Fibroblast of pulmonary artery (primary cell): Measurements from ENCODE around the gene ZCCHC14.

Experiments used
- DNase-seq: peaks from one replicate; pipeline ENCODE4 v3.0.0-alpha.2; 2010; ENCODE audit warnings: low read depth
- H3K4me3 ChIP-seq: replicated peaks from 2 replicates; pipeline ENCODE4 v1.5.1; 2011; ENCODE audit warnings: low read depth, mild to moderate bottlenecking, control low read depth, low read length, moderate library complexity
- TF ChIP-seq, protein P1 (sequence below): IDR thresholded peaks from 2 replicates; pipeline ENCODE4 v1.5.1; 2011; ENCODE audit warnings: mild to moderate bottlenecking, control low read depth, low read length, inconsistent platforms; ENCODE audit errors: missing control alignments

The ZCCHC14 gene

DNA sequence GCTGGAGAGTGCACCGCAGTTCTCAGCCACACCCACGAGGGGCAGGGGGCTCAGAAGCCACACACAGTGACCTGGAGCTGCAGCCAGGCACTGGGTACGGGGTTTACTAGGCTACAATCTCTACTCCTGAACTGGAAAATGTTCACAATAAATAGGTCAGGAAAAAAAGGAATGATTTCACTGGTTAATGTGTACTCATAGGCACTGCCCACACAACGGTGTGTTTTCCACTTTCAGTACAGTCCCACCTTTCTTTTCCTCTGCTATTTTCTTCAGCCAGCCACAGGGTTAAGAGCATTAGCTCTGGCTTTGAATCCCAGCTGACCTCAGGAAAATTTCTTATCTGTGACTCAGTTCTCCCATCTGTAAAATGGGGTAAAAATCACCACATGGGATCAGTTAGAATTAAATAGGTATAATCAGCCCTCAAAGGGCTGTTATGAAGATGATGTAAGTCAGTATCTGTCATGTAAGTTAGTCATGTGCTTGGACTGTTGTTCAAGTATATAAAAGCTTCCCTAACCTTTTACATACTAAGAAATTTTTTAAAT is 35.7 kb downstream of the ZCCHC14 start:
- TF ChIP-seq, protein P1, sequence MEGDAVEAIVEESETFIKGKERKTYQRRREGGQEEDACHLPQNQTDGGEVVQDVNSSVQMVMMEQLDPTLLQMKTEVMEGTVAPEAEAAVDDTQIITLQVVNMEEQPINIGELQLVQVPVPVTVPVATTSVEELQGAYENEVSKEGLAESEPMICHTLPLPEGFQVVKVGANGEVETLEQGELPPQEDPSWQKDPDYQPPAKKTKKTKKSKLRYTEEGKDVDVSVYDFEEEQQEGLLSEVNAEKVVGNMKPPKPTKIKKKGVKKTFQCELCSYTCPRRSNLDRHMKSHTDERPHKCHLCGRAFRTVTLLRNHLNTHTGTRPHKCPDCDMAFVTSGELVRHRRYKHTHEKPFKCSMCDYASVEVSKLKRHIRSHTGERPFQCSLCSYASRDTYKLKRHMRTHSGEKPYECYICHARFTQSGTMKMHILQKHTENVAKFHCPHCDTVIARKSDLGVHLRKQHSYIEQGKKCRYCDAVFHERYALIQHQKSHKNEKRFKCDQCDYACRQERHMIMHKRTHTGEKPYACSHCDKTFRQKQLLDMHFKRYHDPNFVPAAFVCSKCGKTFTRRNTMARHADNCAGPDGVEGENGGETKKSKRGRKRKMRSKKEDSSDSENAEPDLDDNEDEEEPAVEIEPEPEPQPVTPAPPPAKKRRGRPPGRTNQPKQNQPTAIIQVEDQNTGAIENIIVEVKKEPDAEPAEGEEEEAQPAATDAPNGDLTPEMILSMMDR: no peak
- DNase-seq: peak; percentile 26
- H3K4me3 ChIP-seq: no peak overlapping the region

DNA sequence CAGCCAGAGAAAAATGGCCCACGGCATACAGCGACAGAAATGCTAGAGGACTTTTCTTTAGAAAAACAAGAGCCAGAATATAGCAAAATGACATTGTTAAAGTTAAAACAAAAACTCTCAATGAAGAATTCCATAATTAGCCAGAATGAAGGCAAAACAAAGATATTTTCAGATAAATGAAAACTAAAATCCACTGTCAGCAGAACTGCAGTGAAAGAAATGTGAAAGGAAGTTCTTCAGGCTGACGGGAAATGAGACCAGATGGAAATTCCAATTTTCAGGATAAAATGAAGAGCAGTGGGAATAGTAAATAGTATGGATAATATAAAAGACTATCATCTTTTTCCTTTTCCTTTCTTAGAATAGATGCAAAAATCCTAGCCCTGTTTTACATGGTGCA is 38.4 kb downstream of the ZCCHC14 start:
- TF ChIP-seq, protein P1: no peak

DNA sequence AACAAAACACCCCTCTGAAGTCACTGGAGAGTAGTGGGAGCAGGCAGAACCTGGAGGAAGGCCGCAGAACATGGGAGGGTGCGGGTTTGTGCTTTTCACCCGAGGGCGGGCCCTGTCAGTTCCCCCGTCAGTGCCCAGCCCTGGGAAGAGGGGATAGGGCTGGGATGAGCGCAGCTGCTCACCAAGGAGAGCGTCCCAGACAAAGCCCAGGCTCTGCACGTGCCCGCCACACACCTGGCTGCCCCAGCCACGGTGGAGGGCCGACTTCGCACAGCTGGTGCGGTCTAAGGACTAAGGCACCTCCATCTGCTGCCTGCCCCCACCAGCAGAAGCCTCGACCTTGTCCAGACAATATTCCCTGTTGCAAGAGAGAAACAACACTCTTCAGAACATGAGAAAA is 39.5 kb downstream of the ZCCHC14 start:
- no peak overlapping the region for H3K4me3 ChIP-seq
- DNase-seq: no peak
- TF ChIP-seq, protein P1: no peak

More for the DNA sequence above, 38.4 kb downstream of the ZCCHC14 start:
- no peak for DNase-seq
- H3K4me3 ChIP-seq: no peak overlapping the region

DNA sequence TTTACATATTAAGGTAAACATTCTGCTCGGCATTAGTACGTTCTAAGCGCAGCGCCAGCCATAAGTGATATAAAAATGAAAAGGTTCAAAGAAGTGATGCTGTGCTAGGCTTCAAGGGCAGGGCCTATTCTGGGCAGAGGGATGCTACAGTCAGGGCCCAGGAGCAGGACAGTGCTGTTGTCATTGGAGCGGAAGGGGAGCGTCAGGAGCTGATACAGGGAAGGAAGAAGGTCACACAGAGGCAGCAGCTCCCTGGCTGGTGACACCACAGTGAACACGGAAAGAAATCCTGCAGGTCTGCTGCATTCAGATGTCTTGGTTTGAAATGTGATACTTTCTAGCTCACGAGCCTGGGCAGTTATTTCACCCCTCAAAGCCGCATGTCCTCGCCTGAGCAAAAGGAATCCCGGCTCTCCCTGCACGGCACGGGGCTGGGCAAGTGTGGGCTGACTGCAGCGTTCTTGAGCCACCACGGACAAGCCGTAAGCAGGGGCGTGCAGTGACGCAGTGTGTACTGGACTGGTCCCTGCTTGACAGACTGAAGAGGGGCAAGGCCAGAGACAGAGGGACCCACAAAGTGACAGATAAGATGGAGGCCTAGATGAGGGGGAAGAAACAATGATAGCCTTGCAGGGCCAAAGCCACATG is 41.1 kb downstream of the ZCCHC14 start:
- TF ChIP-seq, protein P1: no peak
- H3K4me3 ChIP-seq: no peak overlapping the region
- no peak for DNase-seq

DNA sequence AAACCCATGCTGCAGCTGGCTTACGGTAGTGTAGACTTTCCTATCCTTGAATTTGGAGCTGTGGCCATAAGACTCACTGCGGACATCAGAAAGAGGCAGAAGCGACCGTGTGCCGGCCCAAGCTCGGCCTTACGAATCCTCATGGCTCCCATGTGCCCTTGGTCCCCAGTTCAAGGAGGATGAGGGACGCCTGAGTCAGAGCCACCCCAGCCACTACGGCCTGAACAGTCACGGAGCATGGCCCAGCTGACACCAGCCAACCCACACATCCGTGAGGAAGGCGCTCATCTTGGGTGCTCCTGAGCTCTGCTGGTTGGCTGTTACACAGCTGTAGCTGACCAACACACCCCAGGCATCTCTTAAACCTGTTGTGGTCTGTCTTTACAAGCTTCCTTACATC is 44.0 kb downstream of the ZCCHC14 start:
- no peak overlapping the region for H3K4me3 ChIP-seq
- TF ChIP-seq, protein P1: no peak
- no peak for DNase-seq

DNA sequence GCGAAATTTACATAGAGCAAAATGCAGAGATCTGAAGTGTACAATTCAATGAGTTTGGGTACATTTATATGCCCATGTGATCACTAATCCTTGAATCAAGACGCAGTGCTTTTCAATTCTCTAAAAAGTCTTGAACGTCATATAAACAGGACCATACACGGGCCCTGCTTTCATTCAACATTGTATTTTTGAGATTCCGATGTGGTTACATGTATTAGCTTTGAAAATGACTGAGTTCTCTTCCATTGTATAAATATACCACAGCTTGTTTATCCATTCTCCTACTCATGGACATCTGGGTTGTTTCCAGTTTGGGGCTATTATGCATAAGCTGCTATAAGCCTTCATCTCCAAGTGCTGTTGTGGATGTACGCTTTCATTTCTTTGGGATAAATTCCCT is 45.5 kb downstream of the ZCCHC14 start:
- TF ChIP-seq, protein P1: no peak
- DNase-seq: no peak
- H3K4me3 ChIP-seq: no peak overlapping the region

DNA sequence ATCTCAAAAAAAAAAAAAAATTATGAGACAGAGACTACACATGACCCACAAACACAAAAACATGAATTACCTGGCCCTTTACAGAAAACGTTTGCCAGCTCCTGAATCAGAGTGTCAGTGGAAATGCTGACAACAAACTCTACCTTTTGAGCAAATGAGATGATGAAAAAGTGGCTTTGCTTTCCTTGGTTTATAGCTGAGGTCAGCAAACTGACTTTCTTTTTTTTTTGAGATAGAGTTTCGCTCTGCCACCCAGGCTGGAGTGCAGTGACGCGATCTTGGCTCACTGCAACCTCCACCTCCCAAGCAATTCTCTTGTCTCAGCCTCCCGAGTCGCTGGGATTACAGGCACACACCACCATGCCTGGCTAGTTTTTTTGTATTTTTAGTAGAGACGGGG is 46.3 kb downstream of the ZCCHC14 start:
- DNase-seq: no peak
- no peak overlapping the region for H3K4me3 ChIP-seq
- TF ChIP-seq, protein P1: no peak
